Adrenal gland (tissue), 12 donors: ENCODE measurements around the gene VARS2. TPM values are rescaled to one million over a fixed set of nuclear protein-coding genes. Genes with fewer than 3 reads are reported as not detected.

Source experiments
- DNase-seq, 7 donors: peaks; one replicate each; pipeline ENCODE4 v3.0.0-alpha.2; 2019 to 2020
- H3K27ac ChIP-seq, 5 donors: fragments of 200-600 bp; sonication (generic) in 4 of 5; 1 replicate in 3 of 5; 2 replicates in 2 of 5; pipeline versions ENCODE4 v1.5.1 to v1.8.0; 2016 to 2020; ENCODE audit warnings: mild to moderate bottlenecking in 1 of 5
- H3K27me3 ChIP-seq: fragments of 200-600 bp; 2 replicates; pipeline ENCODE4 v1.8.0; 2021
- H3K36me3 ChIP-seq, 2 donors: fragments of 200-600 bp; replicated peaks in 1 of 2; 1 replicate in 1 of 2; 2 replicates in 1 of 2; pipeline versions ENCODE4 v1.5.1 to v1.8.0; 2018 to 2022
- H3K4me1 ChIP-seq, 2 donors: fragments of 200-600 bp; replicated peaks in 1 of 2; 1 replicate in 1 of 2; 2 replicates in 1 of 2; pipeline versions ENCODE4 v1.5.1 to v1.8.0; 2018 to 2021
- H3K4me3 ChIP-seq, 4 donors: fragments of 200-600 bp; sonication (generic) in 3 of 4; one replicate each; pipeline ENCODE4 v1.5.1; 2016 to 2018
- H3K9me3 ChIP-seq, 3 donors: fragments of 200-600 bp; sonication (generic) in 1 of 3; replicated peaks in 1 of 3; 1 replicate in 2 of 3; 2 replicates in 1 of 3; pipeline versions ENCODE4 v1.5.1 to v1.8.0; 2016 to 2021
- POLR2A ChIP-seq, 2 donors: fragments of 450-650 bp; IDR thresholded peaks; one replicate each; pipeline ENCODE4 v1.6.1; 2017; ENCODE audit warnings: antibody characterized with exemption in 2 of 2, mild to moderate bottlenecking in 2 of 2, moderate library complexity in 1 of 2
- WGBS, 4 donors: extraction: QIAGEN DNeasy Blood & Tissue Kit in 2 of 4; methylation state at CpG; one replicate each; pipeline versions ENCODE4 v1.1.5 to v1.1.7; 2013 to 2017; 5-methylcytosine and 5-hydroxymethylcytosine counted together
- intact Hi-C, 2 donors: fragments of 100-400 bp; cut with DNase I; formaldehyde crosslinking; loops; one replicate each; pipeline versions ENCODE4 v1.14.1 to v1.15.0; 2022 to 2023
- polyA plus RNA-seq, 3 donors: library from polyadenylated mRNA; stranded (reverse); fragments of 200-250 nt in 2 of 3; fragments of 350-450 nt in 1 of 3; fragmentation: Illumina TruSeq in 1 of 3; extraction: RNeasy Lipid Tissue Mini Kit (QIAGEN cat#74804) in 1 of 3; gene quantifications; one replicate each; pipeline ENCODE4 v1.2.3, GENCODE V29; 2013 to 2014
- total RNA-seq, 9 donors: library from RNA; depleted of rRNA in 4 of 9; stranded (reverse); fragments of >200 nt in 4 of 9; fragments of 120-200 nt in 1 of 9; fragmentation: NEBNext Ultra II Directional in 1 of 9; extraction: Animal tissue kit (Norgen Biotek cat#: 25700) in 1 of 9; gene quantifications; one replicate each; pipeline versions ENCODE4 v1.1.0 to v1.2.4, GENCODE V29; 2013 to 2023
- TF ChIP-seq, protein P1 (sequence below), 6 experiments: fragments of 450-650 bp in 4 of 6; fragments of 200-600 bp in 2 of 6; sonication (generic) in 1 of 6; IDR thresholded peaks; 1 replicate in 5 of 6; 2 replicates in 1 of 6; pipeline versions ENCODE4 v1.5.1 to v1.8.0; 2016 to 2021; ENCODE audit warnings: antibody characterized with exemption in 6 of 6, mild to moderate bottlenecking in 2 of 6, moderate library complexity in 1 of 6
- donor health status: healthy with polysubstance abuse.
- donor health status: Bipolar disorder and iron deficiency.
- donor health status: DM: yes; HTN: yes; CAD: no.
- donor health status: DM: no; HTN: no; CAD: no.
- donor health status: DM: no; HTN: no; CAD: no.
- donor health status: DM: yes; HTN: yes; CAD: no.

VARS2 gene
- total and polyA plus RNA-seq, 12 donors = 17.1 to 89.6 (median 31.7) TPM

DNA sequence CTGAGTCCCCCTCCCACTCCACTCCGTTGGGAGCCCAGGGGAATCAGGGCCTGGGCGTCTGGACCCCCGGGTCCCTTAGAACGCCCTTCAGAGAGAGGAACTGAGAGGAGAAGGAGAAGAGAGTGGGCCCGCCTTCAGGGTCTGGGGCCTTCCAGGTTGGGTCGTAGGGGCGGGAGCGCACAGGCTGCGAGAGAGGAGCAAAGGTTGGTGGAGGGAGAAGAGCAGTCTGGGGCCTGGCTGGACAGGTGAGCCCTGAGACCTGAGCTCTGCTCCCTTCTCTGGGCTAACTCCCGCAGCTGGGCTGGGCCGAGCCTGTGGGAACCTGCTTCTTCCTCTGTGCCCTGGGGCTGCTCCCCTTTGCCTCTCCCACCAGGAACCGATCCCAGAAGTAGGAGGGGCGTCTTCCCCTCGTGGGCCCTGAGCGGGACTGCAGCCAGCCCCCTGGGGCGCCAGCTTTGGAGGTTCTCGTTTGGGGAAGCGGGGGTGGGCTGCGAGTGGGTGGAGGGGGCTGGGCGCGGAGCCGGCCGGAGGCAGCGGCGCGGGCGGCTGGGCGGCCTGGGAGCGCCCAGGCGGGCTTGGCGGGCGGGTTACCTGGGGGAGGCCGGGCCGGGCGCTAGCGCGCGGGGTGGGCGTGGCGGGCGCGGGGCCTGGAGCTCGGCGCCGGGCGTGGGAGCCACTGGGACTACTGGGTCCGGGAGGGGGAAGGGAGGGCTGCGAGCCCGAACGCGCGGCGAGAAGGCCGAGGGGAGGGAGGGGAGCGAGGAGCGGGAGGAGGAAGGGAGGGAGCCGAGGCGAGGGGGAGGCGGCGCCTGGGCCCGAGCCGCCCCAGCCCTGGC lies 30.1 kb upstream of the VARS2 start, which contains the start of gene DDR1:
DDR1 (plus strand) TSS at position 835 of the 836 bp plus-strand sequence. CDS start 4,211 bp downstream, outside the sequence.
- Histone ChIP-seq H3K9me3 (no peaks in the 10 kb centered on the region), H3K4me1 (peaks cover 26 to 47% of the 10 kb centered on the region in 2 donors), H3K36me3 (peaks cover 0 to under 1% of the 10 kb centered on the region in 2 donors), H3K27ac (peak within 1 kb of the TSS in 4 of 5 donors; percentile 33 to 88 (median 68)), H3K4me3 (peak within 1 kb of the TSS; percentile 41 to 93 (median 62)), H3K27me3 (no peaks in the 10 kb centered on the region)
- 11 to 40% (median 23%) methylated on average over 10 to 55 of the region's 62 CpGs for WGBS, 4 donors
- peak; percentile 75 to 83 (median 80) for DNase-seq
- no peak for TF ChIP-seq POLR2A (IDR thresholded peaks at IDR 0.05)
- intact Hi-C loops = loop anchor here in 1 of 2 donors (10.0 kb wide), 1 partner anchor 139 kb away; the partner anchor contains the start of genes FLOT1 and IER3

DNA sequence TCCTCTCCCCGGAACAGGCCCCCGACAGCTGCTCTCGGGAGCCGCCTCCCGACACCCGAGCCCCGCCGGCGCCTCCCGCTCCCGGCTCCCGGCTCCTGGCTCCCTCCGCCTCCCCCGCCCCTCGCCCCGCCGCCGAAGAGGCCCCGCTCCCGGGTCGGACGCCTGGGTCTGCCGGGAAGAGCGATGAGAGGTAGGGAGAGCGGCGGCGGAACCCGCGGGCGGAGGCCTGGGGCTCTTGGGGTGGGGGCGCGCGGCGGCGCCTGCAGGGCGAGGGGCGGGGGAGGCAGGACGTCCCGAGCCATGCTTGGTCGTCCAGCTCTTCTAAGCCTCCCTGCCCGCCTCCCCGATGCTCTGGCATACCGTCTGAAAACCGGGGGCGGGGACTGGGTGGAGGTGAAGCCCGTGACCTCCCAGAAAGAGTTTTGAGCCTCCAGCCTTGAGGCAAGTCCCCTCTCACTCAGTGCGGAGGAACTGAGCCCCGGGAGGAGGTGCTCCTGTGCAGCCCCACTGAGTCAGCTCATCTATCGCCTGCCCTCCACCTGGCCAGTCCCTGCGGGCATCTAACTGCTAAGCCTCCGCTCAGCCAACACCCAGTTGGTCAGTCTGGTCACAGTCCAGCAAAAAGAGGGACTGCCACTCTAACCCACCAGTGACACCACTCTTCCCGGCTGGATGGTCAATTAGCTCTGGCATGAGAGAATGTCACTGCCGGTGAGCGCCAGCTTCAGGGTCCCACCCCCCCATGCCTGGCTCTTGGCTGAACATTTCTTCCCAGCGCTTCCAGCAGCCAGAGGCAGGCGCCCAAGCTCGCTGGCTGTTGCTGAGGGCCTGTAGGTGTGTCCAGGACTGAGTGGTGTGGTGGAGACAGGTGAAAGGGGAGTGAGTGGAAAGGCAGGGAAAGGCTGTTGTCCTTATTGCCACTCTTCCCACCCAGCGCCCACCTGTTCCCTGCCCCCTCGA lies 29.2 kb upstream of the VARS2 start:
- intact Hi-C loops = loop anchor here in 1 of 2 donors (10.0 kb wide), 1 partner anchor 140 kb away; the partner anchor contains the start of genes FLOT1 and IER3
- Histone ChIP-seq H3K27me3 (no peaks in the 10 kb centered on the region), H3K36me3 (peaks cover 0 to 9% of the 10 kb centered on the region in 2 donors), H3K4me3 (peak overlapping the region; percentile 41 to 93 (median 62)), H3K27ac (peak overlapping the region in 3 of 5 donors; percentile 51 to 88 (median 84)), H3K4me1 (peaks cover 26 to 47% of the 10 kb centered on the region in 2 donors), H3K9me3 (no peaks in the 10 kb centered on the region)
- peak; percentile 56 to 73 (median 61) for DNase-seq
- 5 to 35% (median 20%) methylated on average over 4 to 57 of the region's 59 CpGs for WGBS, 4 donors
- TF ChIP-seq, protein P1, sequence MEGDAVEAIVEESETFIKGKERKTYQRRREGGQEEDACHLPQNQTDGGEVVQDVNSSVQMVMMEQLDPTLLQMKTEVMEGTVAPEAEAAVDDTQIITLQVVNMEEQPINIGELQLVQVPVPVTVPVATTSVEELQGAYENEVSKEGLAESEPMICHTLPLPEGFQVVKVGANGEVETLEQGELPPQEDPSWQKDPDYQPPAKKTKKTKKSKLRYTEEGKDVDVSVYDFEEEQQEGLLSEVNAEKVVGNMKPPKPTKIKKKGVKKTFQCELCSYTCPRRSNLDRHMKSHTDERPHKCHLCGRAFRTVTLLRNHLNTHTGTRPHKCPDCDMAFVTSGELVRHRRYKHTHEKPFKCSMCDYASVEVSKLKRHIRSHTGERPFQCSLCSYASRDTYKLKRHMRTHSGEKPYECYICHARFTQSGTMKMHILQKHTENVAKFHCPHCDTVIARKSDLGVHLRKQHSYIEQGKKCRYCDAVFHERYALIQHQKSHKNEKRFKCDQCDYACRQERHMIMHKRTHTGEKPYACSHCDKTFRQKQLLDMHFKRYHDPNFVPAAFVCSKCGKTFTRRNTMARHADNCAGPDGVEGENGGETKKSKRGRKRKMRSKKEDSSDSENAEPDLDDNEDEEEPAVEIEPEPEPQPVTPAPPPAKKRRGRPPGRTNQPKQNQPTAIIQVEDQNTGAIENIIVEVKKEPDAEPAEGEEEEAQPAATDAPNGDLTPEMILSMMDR (IDR thresholded peaks at IDR 0.05) = no peak
- peak; percentile 30 to 42 for TF ChIP-seq POLR2A (IDR thresholded peaks at IDR 0.05)

DNA sequence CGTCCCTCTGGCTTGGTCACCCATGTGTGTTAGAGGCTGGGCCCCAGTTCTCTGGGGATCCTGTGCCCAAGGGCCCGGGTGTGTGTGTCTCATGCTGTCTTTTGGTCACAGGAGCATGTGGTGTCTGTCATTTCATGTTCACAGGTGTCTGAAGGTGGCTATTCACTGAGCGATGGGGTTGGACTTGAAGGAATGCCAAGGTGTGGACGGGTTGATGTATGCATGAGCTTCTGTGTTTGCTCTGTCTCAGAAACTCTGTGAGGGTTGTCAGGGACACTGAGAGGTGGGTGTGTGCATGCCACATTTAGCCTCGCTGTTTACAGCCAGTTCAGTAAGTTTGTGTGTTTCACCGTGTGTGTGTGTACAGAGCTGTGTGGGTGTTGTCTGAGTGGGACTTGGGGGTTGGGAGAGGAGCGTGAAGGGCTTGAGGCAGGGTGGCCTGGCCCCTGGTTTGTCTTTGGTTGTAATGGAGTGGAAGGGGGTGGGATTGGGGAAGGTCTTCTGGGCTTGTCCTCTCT lies 28.5 kb upstream of the VARS2 start:
- peak overlapping the region in 2 of 4 donors; percentile 55 to 93 for H3K4me3 ChIP-seq
- 26 to 35% (median 32%) methylated on average over 6 to 7 of the region's 7 CpGs for WGBS, 4 donors
- intact Hi-C loops = loop anchor here in 1 of 2 donors (10.0 kb wide), 1 partner anchor 141 kb away; the partner anchor contains the start of genes FLOT1 and IER3
- peaks cover 0 to 14% of the 10 kb centered on the region in 2 donors for H3K36me3 ChIP-seq
- TF ChIP-seq, protein P1 (IDR thresholded peaks at IDR 0.05) = no peak
- TF ChIP-seq POLR2A (IDR thresholded peaks at IDR 0.05) = no peak
- no peaks in the 10 kb centered on the region for H3K27me3 ChIP-seq
- H3K27ac ChIP-seq = peak overlapping the region in 4 of 5 donors; percentile 28 to 88 (median 72)
- DNase-seq = peak in 2 of 7 donors; percentile 26 to 33
- H3K9me3 ChIP-seq = no peaks in the 10 kb centered on the region
- H3K4me1 ChIP-seq = peaks cover 26 to 47% of the 10 kb centered on the region in 2 donors
